Immature natural killer cell (primary cell): Measurements from ENCODE around the gene LINGO4. TPM values are rescaled to one million over a fixed set of nuclear protein-coding genes. Genes with fewer than 3 reads are reported as not detected.
A peak's percentile ranks its signal among the peaks of the same experiment; 100 is the strongest.

Experiments used
- DNase-seq, 3 donors: peaks; one replicate each; pipeline ENCODE4 v3.0.0; 2022; ENCODE audit warnings: mixed read lengths in 1 of 3
- H3K27ac Mint-ChIP-seq, 6 donors: one replicate each; pipeline ENCODE4 v1.8.0; 2020; ENCODE audit warnings: mixed read lengths in 6 of 6, mild to moderate bottlenecking in 5 of 6, inconsistent platforms in 4 of 6, moderate library complexity in 3 of 6
- H3K27me3 Mint-ChIP-seq, 3 donors: one replicate each; pipeline ENCODE4 v1.8.0; 2020 to 2021; ENCODE audit warnings: low read depth in 3 of 3, mild to moderate bottlenecking in 3 of 3, mixed read lengths in 3 of 3, moderate library complexity in 3 of 3, inconsistent platforms in 1 of 3
- H3K36me3 Mint-ChIP-seq, 3 donors: one replicate each; pipeline ENCODE4 v1.8.0; 2020; ENCODE audit warnings: mixed read lengths in 3 of 3, inconsistent platforms in 2 of 3, mild to moderate bottlenecking in 2 of 3
- H3K4me1 Mint-ChIP-seq, 2 donors: one replicate each; pipeline ENCODE4 v1.8.0; 2020; ENCODE audit warnings: inconsistent platforms in 2 of 2, mild to moderate bottlenecking in 2 of 2, mixed read lengths in 2 of 2, moderate library complexity in 1 of 2
- H3K4me3 Mint-ChIP-seq, 5 donors: one replicate each; pipeline ENCODE4 v1.8.0; 2020; ENCODE audit warnings: mild to moderate bottlenecking in 5 of 5, mixed read lengths in 5 of 5, inconsistent platforms in 3 of 5, moderate library complexity in 3 of 5
- H3K9me3 Mint-ChIP-seq, 6 donors: one replicate each; pipeline ENCODE4 v1.8.0; 2020; ENCODE audit warnings: mild to moderate bottlenecking in 6 of 6, mixed read lengths in 6 of 6, inconsistent platforms in 4 of 6, moderate library complexity in 3 of 6
- polyA plus RNA-seq, 3 donors: library from polyadenylated mRNA; unstranded; fragments of 300-500 nt; fragmentation: Illumina TruSeq; gene quantifications; one replicate each; pipeline ENCODE4 v1.2.3, GENCODE V29; 2021

LINGO4 gene, protein sequence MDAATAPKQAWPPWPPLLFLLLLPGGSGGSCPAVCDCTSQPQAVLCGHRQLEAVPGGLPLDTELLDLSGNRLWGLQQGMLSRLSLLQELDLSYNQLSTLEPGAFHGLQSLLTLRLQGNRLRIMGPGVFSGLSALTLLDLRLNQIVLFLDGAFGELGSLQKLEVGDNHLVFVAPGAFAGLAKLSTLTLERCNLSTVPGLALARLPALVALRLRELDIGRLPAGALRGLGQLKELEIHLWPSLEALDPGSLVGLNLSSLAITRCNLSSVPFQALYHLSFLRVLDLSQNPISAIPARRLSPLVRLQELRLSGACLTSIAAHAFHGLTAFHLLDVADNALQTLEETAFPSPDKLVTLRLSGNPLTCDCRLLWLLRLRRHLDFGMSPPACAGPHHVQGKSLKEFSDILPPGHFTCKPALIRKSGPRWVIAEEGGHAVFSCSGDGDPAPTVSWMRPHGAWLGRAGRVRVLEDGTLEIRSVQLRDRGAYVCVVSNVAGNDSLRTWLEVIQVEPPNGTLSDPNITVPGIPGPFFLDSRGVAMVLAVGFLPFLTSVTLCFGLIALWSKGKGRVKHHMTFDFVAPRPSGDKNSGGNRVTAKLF
- polyA plus RNA-seq, result 1 to 10 TPM in 1 of 3 donors, not detected in 2; 1.3 TPM

DNA sequence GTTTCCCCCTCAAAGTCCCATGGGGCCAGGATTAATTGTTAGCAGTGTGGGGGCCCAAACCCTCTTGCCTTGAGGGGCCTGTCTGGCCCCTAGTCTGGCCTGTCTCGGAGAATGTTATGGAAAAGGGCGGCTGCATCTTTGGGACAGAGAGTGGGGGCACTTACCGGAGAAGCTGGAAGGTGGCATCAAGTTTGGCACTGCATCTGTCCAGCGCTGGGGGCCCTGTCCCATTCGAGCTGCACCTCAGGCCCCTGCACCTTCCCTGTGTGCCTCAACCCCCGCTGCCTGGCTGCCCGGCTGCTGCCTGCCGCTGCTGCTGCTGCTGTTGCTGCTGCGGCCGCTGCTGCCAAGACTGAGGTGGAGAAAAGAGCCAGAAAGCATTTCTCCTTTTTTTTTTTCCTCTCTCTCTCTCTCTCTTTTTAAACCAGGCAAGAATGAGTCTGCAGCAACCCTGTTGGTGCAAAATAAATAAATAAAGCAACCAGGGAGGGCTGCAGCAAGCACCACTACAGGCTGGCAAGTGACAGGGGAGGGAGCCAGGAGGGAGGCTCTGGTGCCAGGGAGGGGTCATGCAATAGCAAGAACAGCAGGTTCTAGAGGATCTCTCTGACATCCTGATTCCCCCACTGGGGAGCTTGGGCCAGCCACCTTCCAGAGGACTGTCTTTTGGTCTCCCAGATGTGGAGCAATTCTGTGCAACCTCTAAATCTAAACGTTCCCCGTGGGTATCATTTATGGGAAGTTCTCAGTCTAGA is at the start of gene LINGO4:
Gene LINGO4 (minus strand): TSS at position 354 of the 755 bp plus-strand sequence. CDS start 2,715 bp downstream, outside the sequence.
- Mint-ChIP-seq H3K4me1 (peaks cover 5% of the 10 kb centered on the region in 2 donors), H3K4me3 (no peak within 1 kb of the TSS), H3K27ac (no peak within 1 kb of the TSS), H3K36me3 (no peaks in the 10 kb centered on the region), H3K9me3 (no peaks in the 10 kb centered on the region), H3K27me3 (peaks cover 0 to 2% (median 2%) of the 10 kb centered on the region in 3 donors)
- no peak for DNase-seq

- peaks cover 0 to 10% (median 4%) of the 10 kb centered on the region in 3 donors for H3K27me3 Mint-ChIP-seq
- no peak for DNase-seq
- peaks cover 0 to under 1% (median 0%) of the 10 kb centered on the region in 3 donors for H3K36me3 Mint-ChIP-seq
- H3K4me1 Mint-ChIP-seq, result no peaks in the 10 kb centered on the region
- H3K9me3 Mint-ChIP-seq, result no peaks in the 10 kb centered on the region
- no peak overlapping the region for H3K27ac Mint-ChIP-seq
- H3K4me3 Mint-ChIP-seq, result no peak overlapping the region
Observed at GRCh38 chr1:151854658-151855057, 49.4 kb upstream of the LINGO4 start.

DNA sequence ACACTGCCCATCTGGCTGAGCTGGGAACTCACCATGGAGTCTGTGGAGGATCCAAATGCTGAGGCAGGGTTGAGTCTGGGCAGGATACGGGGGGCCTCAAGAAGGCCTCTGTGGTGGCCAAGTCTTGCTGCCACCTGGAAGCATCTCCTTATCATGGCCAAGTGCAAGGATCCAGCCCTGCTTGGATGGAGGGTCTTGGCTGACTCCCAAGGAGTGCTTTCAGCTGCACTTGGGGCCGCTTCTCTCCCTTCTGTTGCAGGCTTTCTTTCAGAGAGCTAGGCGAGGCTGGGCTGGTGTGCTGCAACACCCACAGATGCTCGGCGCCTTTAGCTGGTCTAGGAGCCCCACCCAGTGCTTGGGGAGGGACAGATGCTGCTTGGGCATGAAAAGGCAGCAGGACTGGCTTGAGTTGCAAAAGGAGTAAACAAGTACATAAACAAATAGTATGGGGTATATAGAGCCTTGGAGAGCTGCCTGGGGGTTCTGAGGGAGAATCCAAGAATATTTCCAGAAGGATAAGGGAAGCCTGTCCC is 48.3 kb upstream of the LINGO4 start, which contains the start of gene THEM5:
Gene THEM5 (minus strand): TSS at position 302 of the 533 bp plus-strand sequence. CDS start 147 bp downstream, at position 155.
- no peaks in the 10 kb centered on the region for H3K9me3 Mint-ChIP-seq
- H3K36me3 Mint-ChIP-seq, result peaks cover 0 to 6% (median 0%) of the 10 kb centered on the region in 3 donors
- H3K27me3 Mint-ChIP-seq, result peaks cover 3 to 12% (median 6%) of the 10 kb centered on the region in 3 donors
- no peaks in the 10 kb centered on the region for H3K4me1 Mint-ChIP-seq
- H3K27ac Mint-ChIP-seq, result no peak within 1 kb of the TSS
- no peak for DNase-seq
- H3K4me3 Mint-ChIP-seq, result no peak within 1 kb of the TSS

DNA sequence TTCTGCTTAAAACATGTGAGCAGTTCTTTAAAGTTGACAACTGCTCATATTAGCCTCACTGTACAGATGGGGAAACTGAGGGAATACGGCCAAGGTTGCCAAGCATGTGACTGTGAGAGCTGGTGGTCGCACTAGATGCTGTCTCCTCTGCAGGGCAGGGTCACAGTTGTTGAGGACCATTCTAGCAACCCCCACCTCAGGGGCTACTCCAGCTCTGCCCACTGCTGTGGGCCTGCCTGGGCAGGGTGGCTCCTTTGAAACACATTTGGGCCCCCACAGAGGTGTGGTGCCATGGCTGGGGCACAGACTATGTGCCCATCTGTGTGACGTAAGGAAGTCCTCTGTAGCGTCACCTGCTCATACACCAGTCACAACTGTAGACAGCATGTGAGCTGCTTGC is 47.5 kb upstream of the LINGO4 start:
- H3K4me3 Mint-ChIP-seq, result no peak overlapping the region
- peaks cover 3 to 10% (median 6%) of the 10 kb centered on the region in 3 donors for H3K27me3 Mint-ChIP-seq
- H3K27ac Mint-ChIP-seq, result no peak overlapping the region
- peaks cover 0 to 6% (median 0%) of the 10 kb centered on the region in 3 donors for H3K36me3 Mint-ChIP-seq
- no peaks in the 10 kb centered on the region for H3K4me1 Mint-ChIP-seq
- no peak for DNase-seq
- no peaks in the 10 kb centered on the region for H3K9me3 Mint-ChIP-seq

- H3K4me3 Mint-ChIP-seq, result no peak overlapping the region
- H3K27ac Mint-ChIP-seq, result peak overlapping the region in 1 of 6 donors; percentile 4
- DNase-seq, result no peak
- H3K4me1 Mint-ChIP-seq, result no peaks in the 10 kb centered on the region
- no peaks in the 10 kb centered on the region for H3K9me3 Mint-ChIP-seq
- H3K36me3 Mint-ChIP-seq, result peaks cover 0 to 6% (median 0%) of the 10 kb centered on the region in 3 donors
- peaks cover 3 to 10% (median 6%) of the 10 kb centered on the region in 3 donors for H3K27me3 Mint-ChIP-seq
Observed at GRCh38 chr1:151851886-151852285, 46.7 kb upstream of the LINGO4 start.

DNA sequence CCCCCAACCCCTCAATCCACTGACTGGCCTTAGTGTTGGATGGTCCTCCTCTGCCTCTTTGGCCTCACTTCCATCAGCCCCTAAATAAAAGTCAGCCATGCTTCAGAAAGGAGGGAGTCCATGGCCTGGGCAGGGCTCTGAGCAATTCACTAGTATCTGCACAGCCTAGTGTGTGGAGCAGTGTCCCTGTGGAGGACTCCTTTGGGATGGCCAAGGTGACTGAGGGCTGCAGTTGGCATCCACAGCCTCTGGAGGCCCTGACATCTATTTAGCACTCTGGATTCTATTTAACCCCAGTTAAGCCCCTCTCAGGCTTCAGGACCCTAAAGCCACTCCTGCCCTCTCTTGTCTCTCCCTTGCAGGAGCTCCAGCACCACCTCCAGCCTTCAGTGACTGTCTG is 44.7 kb upstream of the LINGO4 start:
- DNase-seq, result no peak
- no peak overlapping the region for H3K4me3 Mint-ChIP-seq
- no peaks in the 10 kb centered on the region for H3K9me3 Mint-ChIP-seq
- H3K4me1 Mint-ChIP-seq, result no peaks in the 10 kb centered on the region
- H3K27ac Mint-ChIP-seq, result no peak overlapping the region
- H3K27me3 Mint-ChIP-seq, result peaks cover 3 to 12% (median 6%) of the 10 kb centered on the region in 3 donors
- H3K36me3 Mint-ChIP-seq, result peaks cover 0 to 9% (median 1%) of the 10 kb centered on the region in 3 donors

DNA sequence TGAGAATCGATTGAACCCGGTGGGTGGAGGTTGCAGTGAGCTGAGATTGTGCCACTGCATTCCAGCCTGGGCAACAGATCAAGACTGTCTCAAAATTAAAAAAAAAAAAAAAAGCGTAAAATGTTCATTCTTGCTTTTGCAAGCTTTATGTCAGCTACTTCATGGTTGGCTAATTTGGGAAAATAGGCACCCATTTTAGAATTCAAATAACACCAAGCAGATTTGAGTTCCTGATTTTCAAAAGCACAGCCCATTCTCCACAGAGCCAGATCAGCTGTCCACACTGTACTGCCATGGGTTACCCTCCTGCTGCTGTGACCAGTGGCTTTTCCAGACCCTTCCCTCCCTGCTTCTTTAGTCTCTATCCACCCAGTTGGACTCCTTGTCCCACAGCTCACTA is 43.9 kb upstream of the LINGO4 start:
- DNase-seq, result no peak
- Mint-ChIP-seq H3K27me3 (peaks cover 3 to 12% (median 6%) of the 10 kb centered on the region in 3 donors), H3K36me3 (peaks cover 0 to 11% (median 4%) of the 10 kb centered on the region in 3 donors), H3K4me1 (no peaks in the 10 kb centered on the region), H3K9me3 (no peaks in the 10 kb centered on the region), H3K27ac (peak overlapping the region in 2 of 6 donors; percentile 75 to 81), H3K4me3 (no peak overlapping the region)

DNA sequence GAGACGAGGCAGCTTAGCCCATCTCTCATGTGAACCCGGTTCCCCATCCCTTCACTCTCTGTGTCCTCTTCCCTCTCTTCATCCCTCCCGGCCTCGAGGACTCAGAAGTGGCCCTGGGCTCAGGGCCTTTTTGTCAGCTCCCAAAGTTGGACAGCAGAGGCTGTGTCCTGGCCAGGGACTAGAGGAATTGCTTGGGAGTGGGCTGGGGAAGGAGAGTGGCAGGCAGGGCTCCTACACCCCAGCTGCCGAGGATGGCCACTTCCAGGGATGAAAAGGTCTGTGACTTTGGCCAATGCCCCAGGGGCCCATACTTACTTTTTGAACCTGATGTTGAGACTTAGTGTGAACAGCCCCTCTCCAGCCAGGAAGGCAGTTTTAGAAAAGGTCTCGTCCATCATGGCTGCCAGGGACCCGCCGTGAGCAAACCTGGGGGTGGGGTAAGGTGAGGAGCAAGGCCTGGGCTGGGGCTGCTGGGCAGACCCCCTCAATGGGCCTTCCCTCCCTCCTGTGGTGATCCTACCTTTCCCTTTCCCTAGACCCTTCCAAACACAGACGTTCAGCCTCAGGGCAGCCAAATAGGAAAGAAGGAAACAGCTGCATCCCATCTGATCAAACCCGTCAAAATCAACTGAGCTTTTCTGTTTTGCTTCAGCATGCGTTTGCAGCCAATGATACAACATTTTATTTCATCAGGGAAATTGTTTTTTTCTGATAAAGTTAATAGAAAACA is 42.8 kb upstream of the LINGO4 start:
- Mint-ChIP-seq H3K36me3 (peaks cover 0 to 11% (median 4%) of the 10 kb centered on the region in 3 donors), H3K9me3 (no peaks in the 10 kb centered on the region), H3K27ac (no peak overlapping the region), H3K4me3 (no peak overlapping the region), H3K4me1 (no peaks in the 10 kb centered on the region), H3K27me3 (peaks cover 3 to 13% (median 6%) of the 10 kb centered on the region in 3 donors)
- no peak for DNase-seq

DNA sequence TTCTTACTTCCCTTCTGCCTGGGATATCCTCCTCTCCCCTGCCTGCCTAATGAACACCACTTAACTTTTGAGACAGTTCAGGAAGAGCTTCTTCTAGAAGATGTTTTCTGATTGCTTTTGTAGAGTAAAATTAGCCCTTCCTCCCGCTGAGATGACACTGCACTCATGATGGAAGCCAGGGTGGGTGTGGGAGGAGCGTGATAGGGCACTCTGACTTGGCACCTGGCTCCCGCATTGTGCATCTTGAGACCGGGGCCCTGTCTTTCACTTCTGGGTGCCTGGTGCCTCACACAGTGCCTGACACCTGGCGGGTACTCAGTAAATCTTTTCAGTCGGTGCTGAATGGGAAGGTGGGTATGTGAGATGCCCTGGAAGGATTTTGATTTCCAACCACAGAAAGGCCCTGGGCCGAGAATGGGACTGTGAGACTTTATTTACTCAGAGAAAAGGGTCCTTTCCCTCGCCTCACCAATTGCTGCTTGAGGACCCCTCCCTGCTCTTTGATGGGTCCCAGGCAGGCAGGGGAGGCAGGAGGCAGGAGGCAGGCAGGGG is 41.5 kb upstream of the LINGO4 start:
- H3K27me3 Mint-ChIP-seq, result peaks cover 3 to 12% (median 5%) of the 10 kb centered on the region in 3 donors
- H3K36me3 Mint-ChIP-seq, result peaks cover 0 to 11% (median 4%) of the 10 kb centered on the region in 3 donors
- H3K4me1 Mint-ChIP-seq, result no peaks in the 10 kb centered on the region
- no peaks in the 10 kb centered on the region for H3K9me3 Mint-ChIP-seq
- no peak for DNase-seq
- no peak overlapping the region for H3K4me3 Mint-ChIP-seq
- H3K27ac Mint-ChIP-seq, result peak overlapping the region in 3 of 6 donors; percentile 0 to 53 (median 21)

DNA sequence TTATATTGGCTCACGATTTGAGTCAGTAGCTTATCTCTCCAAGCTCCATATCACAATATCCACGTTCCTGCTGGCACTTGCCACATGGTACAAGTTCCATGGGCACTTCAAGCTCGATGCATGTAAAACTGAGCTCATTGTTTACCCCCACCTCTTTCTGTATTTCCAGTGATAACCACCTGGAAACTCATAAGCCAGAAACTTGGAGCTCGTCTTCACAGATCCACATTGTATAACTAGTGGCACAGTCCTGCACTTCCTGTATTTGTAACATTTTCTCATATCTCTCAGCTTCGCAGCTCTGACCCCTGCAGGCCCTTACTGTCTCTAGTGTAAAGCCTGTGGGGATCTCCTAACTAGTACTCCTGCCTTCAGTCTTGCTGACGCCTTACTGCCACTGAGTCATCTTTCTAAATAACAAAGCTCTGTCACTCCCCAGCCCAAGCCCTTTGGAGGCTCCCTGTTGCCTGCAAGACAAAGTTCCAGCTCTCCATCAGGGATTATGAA is 40.9 kb upstream of the LINGO4 start:
- Mint-ChIP-seq H3K4me1 (no peaks in the 10 kb centered on the region), H3K27ac (peak overlapping the region in 2 of 6 donors; percentile 21 to 36), H3K27me3 (peaks cover 3 to 10% (median 3%) of the 10 kb centered on the region in 3 donors), H3K36me3 (peaks cover 0 to 11% (median 4%) of the 10 kb centered on the region in 3 donors), H3K4me3 (no peak overlapping the region), H3K9me3 (no peaks in the 10 kb centered on the region)
- DNase-seq, result no peak

DNA sequence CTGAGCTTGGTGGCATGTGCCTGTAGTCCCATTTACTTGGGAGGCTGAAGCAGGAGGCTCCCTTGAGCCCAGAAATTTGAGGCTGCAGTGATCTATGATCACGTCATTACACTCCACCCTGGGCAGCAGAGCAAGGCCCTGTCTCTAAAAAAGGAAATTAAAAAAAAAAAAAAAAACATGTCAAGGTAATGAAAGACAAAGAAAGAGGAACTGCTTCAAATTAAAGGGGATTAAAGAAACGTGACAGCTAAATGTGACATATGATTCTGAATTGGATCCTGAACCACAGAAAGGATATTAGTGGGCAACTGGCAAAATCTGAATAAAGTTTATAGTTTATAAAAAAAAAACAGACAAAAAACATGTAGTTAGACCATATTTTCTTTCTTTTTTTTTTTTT is 38.2 kb upstream of the LINGO4 start:
- DNase-seq, result no peak
- no peaks in the 10 kb centered on the region for H3K9me3 Mint-ChIP-seq
- peaks cover 17 to 21% of the 10 kb centered on the region in 2 donors for H3K4me1 Mint-ChIP-seq
- no peak overlapping the region for H3K27ac Mint-ChIP-seq
- peaks cover 0 to 11% (median 6%) of the 10 kb centered on the region in 3 donors for H3K27me3 Mint-ChIP-seq
- no peak overlapping the region for H3K4me3 Mint-ChIP-seq
- peaks cover 0 to 6% (median 4%) of the 10 kb centered on the region in 3 donors for H3K36me3 Mint-ChIP-seq

DNA sequence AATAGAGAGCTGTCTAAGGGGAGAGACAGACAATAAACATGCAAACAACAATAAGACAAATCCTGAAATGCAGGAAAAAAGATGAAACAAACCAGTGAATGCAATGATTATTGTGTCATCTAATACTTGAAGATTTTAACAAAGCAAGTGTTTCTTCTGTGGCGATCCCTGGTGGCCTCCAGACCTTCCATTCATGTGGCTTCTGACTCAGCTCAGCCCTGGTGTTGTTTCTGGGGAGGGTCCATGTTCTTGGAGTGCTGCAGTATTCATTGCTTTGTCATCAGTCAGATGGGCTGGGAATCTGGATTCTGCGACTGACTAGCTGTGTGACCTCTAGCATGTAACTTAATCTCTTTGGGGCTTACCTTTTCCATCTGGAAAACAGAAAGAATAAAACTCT is 35.9 kb upstream of the LINGO4 start:
- DNase-seq, result no peak
- Mint-ChIP-seq H3K36me3 (peaks cover 0 to 6% (median 4%) of the 10 kb centered on the region in 3 donors), H3K27me3 (peaks cover 3 to 16% (median 6%) of the 10 kb centered on the region in 3 donors), H3K4me1 (peaks cover 34 to 39% of the 10 kb centered on the region in 2 donors), H3K9me3 (no peaks in the 10 kb centered on the region), H3K27ac (peak overlapping the region in 2 of 6 donors; percentile 60 to 80), H3K4me3 (no peak overlapping the region)
